ENCODE results near the gene EMX1. TPM values are rescaled to one million over a fixed set of nuclear protein-coding genes. Genes with fewer than 3 reads are reported as not detected.

EMX1 gene
- total RNA-seq, 4 donors from 2014 or later, result 0.15 TPM; not detected in 3

DNA sequence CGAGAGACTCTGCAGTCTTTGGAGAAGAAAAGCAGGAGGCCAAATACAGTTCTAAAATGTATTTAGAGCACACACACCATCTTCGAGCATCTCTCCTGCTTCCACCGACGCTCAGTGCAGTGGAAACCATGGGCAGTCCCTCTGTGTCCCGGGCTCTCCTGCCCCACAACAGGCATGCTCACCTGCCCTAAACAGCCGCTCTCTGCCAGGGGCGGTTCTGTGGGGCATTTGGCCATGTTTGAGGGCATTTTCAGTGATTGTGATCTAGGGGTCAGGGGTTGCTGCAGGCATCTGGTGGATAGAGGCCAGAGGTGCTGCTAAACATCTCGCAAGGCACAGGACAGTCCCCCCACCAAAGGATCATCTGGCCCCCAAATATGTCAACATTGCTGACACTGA, 55.8 kb downstream of the EMX1 start:
- no peaks in the 10 kb centered on the region for H3K36me3 ChIP-seq
- no peaks in the 10 kb centered on the region for H3K9me3 ChIP-seq
- H3K4me3 ChIP-seq, result no peak overlapping the region
- 82 to 84% methylated on average over 6 to 7 of the region's 8 CpGs for WGBS, 2 donors
- no peaks in the 10 kb centered on the region for H3K4me1 ChIP-seq
- H3K27ac ChIP-seq, result no peak overlapping the region
- no peak for TF ChIP-seq POLR2A (IDR thresholded peaks at IDR 0.05)
- TF ChIP-seq, protein P1, sequence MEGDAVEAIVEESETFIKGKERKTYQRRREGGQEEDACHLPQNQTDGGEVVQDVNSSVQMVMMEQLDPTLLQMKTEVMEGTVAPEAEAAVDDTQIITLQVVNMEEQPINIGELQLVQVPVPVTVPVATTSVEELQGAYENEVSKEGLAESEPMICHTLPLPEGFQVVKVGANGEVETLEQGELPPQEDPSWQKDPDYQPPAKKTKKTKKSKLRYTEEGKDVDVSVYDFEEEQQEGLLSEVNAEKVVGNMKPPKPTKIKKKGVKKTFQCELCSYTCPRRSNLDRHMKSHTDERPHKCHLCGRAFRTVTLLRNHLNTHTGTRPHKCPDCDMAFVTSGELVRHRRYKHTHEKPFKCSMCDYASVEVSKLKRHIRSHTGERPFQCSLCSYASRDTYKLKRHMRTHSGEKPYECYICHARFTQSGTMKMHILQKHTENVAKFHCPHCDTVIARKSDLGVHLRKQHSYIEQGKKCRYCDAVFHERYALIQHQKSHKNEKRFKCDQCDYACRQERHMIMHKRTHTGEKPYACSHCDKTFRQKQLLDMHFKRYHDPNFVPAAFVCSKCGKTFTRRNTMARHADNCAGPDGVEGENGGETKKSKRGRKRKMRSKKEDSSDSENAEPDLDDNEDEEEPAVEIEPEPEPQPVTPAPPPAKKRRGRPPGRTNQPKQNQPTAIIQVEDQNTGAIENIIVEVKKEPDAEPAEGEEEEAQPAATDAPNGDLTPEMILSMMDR (IDR thresholded peaks at IDR 0.05), result no peak
- H3K27me3 ChIP-seq, result no peaks in the 10 kb centered on the region
- DNase-seq, result no peak
- intact Hi-C loops (cut with DNase I), result no loop called here

DNA sequence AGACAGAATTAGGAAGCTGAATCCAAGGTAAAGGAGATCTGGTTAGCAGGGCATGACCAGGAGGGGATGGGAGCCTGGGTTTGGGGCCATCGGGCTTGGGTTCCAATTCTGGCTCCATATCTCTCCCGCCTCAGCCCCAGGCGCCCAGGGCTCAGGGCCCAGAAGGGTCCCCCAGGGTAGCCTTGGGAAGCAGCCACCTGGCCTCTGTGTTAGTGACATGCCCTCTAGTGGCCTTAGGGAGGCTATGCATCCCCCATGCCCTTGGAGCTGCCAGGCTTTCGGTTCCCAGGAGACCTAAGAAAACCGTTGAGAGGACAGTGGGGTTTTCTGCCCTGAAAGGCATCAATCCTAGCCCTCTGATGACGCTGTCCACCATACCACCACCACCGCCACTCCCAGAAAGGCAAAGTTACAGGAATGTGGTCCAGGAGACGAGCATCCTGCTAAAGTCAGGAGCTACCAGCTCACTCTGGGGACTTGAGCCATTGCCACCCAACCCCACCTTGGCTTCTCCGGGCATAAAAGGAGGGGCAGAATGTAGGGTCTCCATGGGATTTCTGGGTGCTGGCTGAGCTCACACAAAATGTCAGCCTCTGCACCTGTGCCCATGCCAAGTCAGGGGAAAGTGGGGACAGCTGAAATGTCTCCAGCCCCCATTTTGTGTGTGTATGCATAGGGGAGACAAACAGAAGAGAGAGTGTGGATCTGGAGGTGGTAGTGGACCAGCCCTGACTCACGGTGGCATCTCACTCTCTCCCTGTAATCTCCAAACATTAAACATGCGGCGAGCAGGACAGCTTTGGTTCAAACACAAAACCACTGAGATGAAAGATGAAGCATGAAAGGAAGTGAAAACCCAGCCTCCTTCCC, 56.5 kb downstream of the EMX1 start:
- no peaks in the 10 kb centered on the region for H3K4me1 ChIP-seq
- 53 to 64% methylated on average over 4 to 5 of the region's 12 CpGs for WGBS, 2 donors
- intact Hi-C loops (cut with DNase I), result no loop called here
- no peak overlapping the region for H3K4me3 ChIP-seq
- H3K36me3 ChIP-seq, result no peaks in the 10 kb centered on the region
- no peaks in the 10 kb centered on the region for H3K27me3 ChIP-seq
- no peak overlapping the region for H3K27ac ChIP-seq
- DNase-seq, result no peak
- TF ChIP-seq POLR2A (IDR thresholded peaks at IDR 0.05), result no peak
- TF ChIP-seq, protein P1 (IDR thresholded peaks at IDR 0.05), result peak in 5 of 6 experiments; percentile 56 to 78 (median 59)
- no peaks in the 10 kb centered on the region for H3K9me3 ChIP-seq

GRCh38 chr2:72974436-72974754, 57.1 kb downstream of the EMX1 start:
- no peaks in the 10 kb centered on the region for H3K9me3 ChIP-seq
- no peak for DNase-seq
- TF ChIP-seq, protein P1 (IDR thresholded peaks at IDR 0.05), result no peak
- TF ChIP-seq POLR2A (IDR thresholded peaks at IDR 0.05), result no peak
- 67 to 71% methylated on average over 2 of the region's 2 CpGs for WGBS, 2 donors
- H3K4me1 ChIP-seq, result no peaks in the 10 kb centered on the region
- no peak overlapping the region for H3K4me3 ChIP-seq
- no peak overlapping the region for H3K27ac ChIP-seq
- intact Hi-C loops (cut with DNase I), result no loop called here
- no peaks in the 10 kb centered on the region for H3K27me3 ChIP-seq
- H3K36me3 ChIP-seq, result no peaks in the 10 kb centered on the region

DNA sequence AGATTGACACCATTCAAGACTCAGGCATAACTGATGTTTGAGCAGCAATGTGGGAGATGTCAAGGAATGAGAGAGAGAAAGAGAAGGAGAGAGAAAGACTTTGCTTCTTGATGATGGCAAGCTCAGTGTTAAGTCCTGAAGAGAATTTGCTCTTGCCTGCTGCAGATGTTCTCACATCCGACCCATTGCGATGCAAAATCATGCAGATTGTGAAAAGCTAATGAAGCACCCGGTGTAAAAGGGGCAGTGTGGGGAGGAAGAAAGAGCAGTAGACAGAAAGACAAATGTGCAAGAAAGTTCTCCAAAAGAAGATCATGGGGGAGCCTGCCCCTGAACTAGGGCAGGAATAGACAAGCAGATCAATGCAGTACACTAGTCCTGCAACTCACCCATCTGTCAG, 57.7 kb downstream of the EMX1 start:
- Histone ChIP-seq H3K9me3 (no peaks in the 10 kb centered on the region), H3K4me1 (no peaks in the 10 kb centered on the region), H3K4me3 (no peak overlapping the region), H3K36me3 (no peaks in the 10 kb centered on the region), H3K27me3 (no peaks in the 10 kb centered on the region), H3K27ac (no peak overlapping the region)
- TF ChIP-seq, protein P1 (IDR thresholded peaks at IDR 0.05), result no peak
- no peak for TF ChIP-seq POLR2A (IDR thresholded peaks at IDR 0.05)
- WGBS, 2 donors, result 63 to 77% methylated on average over 3 of the region's 3 CpGs
- intact Hi-C loops (cut with DNase I), result no loop called here
- no peak for DNase-seq

- no peak for TF ChIP-seq POLR2A (IDR thresholded peaks at IDR 0.05)
- TF ChIP-seq, protein P1 (IDR thresholded peaks at IDR 0.05), result no peak
- Histone ChIP-seq H3K36me3 (peaks cover 0 to 5% (median 0%) of the 10 kb centered on the region in 3 donors), H3K27me3 (no peaks in the 10 kb centered on the region), H3K4me3 (no peak overlapping the region), H3K27ac (no peak overlapping the region), H3K9me3 (no peaks in the 10 kb centered on the region), H3K4me1 (no peaks in the 10 kb centered on the region)
- 54 to 58% methylated on average over 3 of the region's 3 CpGs for WGBS, 2 donors
- intact Hi-C loops (cut with DNase I), result no loop called here
- no peak for DNase-seq
Observed at GRCh38 chr2:72979896-72980295, 62.6 kb downstream of the EMX1 start.

Measured in esophagus squamous epithelium (tissue), 5 donors.